DLD1 (cell line): ENCODE measurements around the gene RNF208.
"Not testable (repeated sequence)": the region's sequence is repeated elsewhere in the genome, so short reads cannot be mapped to it uniquely, and the experiment has no call there.

ENCODE experiments used
- in situ Hi-C: cut with HindIII; loops from 2 replicates; pipeline ENCODE4 v1.10.0; 2017; ENCODE audit warnings: low sequenced_read_pairs

Gene RNF208

GRCh38 chr9:137240318-137240840 is 18.3 kb upstream of the RNF208 start:
- in situ Hi-C loops: no loop called here

- in situ Hi-C loops: not testable (repeated sequence)
Observed at GRCh38 chr9:137239541-137240200, 17.6 kb upstream of the RNF208 start.

- in situ Hi-C loops: no loop called here
Observed at GRCh38 chr9:137237759-137238726, 16.0 kb upstream of the RNF208 start.

- in situ Hi-C loops: no loop called here
Observed at GRCh38 chr9:137236936-137237421, 14.9 kb upstream of the RNF208 start.

- in situ Hi-C loops: no loop called here
Observed at GRCh38 chr9:137236238-137236935, 14.3 kb upstream of the RNF208 start.

- in situ Hi-C loops: no loop called here
Observed at GRCh38 chr9:137235424-137236237, 13.6 kb upstream of the RNF208 start.

GRCh38 chr9:137234758-137235423 is 12.9 kb upstream of the RNF208 start:
- in situ Hi-C loops: no loop called here

GRCh38 chr9:137234055-137234697 is 12.1 kb upstream of the RNF208 start:
- in situ Hi-C loops: no loop called here

GRCh38 chr9:137233143-137233980 is 11.3 kb upstream of the RNF208 start:
- in situ Hi-C loops: no loop called here

GRCh38 chr9:137232510-137232909 is 10.5 kb upstream of the RNF208 start:
- in situ Hi-C loops: no loop called here

GRCh38 chr9:137232101-137232500 is 10.1 kb upstream of the RNF208 start:
- in situ Hi-C loops: no loop called here

GRCh38 chr9:137231372-137232039 is 9.5 kb upstream of the RNF208 start:
- in situ Hi-C loops: no loop called here

- in situ Hi-C loops: no loop called here
Observed at GRCh38 chr9:137230705-137231371, 8.8 kb upstream of the RNF208 start, which contains the start of gene SLC34A3. SLC34A3 (plus strand) TSS chr9:137230901; CDS start chr9:137231703, 802 bp downstream.

GRCh38 chr9:137229903-137230704 is 8.1 kb upstream of the RNF208 start:
- in situ Hi-C loops: no loop called here

GRCh38 chr9:137228968-137229896 is 7.2 kb upstream of the RNF208 start:
- in situ Hi-C loops: no loop called here
